Stimulated activated naive CD4-positive, alpha-beta T cell (primary cell): Measurements from ENCODE around the gene SERINC5.

Experiments
- DNase-seq, 6 experiments: peaks; one replicate each; lab custom pipeline; 2025; lab: John Stamatoyannopoulos, UW

The SERINC5 gene

GRCh38 chr5:80067531-80068245, 188.2 kb downstream of the SERINC5 start:
- DNase-seq: no peak

GRCh38 chr5:80067016-80067415, 188.8 kb downstream of the SERINC5 start:
- DNase-seq: no peak

GRCh38 chr5:80064124-80064523, 191.7 kb downstream of the SERINC5 start:
- no peak for DNase-seq
